ENCODE results near the gene MED15.

Gene MED15

DNA sequence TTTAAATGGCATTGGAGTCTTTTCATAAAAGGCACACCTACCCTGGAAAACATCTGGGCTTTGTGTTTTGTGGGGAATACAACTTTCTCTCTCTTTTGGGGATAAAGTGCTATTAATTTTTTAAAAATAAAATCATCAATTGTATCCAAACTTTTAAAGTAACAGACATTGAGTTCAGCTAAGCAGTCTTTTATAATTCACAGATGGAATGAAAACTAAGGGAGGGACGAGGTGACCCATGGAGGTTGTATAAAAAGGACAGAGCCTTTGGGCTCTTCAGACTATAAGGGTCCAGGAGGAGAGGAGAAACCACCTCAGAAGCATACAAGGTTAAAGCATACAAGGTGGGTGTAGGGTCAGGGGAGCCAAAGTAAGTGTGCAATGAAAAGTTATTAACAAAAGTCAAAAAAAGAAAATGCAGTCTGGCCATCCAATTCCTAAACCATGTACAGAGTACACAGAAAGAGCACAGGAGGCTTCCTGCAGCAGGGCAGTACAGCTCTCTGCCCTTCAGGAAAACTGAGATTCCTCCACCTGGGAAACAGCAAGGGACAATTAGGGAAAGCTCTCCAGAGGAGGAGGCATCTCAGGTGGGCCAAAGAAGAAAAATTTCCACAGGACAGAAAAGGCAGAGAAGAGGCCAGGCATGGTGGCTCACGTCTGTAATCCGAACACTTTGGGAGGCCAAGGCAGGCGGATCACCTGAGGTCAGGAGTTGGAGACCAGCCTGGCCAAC is 22.3 kb upstream of the MED15 start:
- DNase-seq (ENCODE audit: low read depth), result no peak

DNA sequence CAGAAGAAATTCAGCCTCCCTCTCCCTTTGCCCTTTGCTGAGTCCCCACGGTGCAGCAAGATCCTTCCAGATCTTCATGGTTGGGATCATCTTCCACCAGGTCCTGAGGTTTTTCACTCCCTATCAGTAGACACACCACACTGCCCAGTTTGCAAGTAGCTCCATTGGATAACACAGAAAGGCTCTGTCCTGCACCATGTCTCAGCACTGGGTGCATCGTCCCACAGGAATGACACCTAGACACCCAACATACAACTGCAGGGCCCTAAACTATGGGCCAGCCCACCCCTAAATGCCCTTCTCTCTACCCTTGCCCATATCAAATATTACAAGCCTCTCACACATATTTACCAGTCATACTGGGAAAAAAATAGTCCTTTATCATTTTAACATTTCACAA is 21.2 kb upstream of the MED15 start:
- H3K4me3 ChIP-seq (replicated peaks; ENCODE audit: low read depth, low read length), result no peak overlapping the region
- TF ChIP-seq, protein P1, sequence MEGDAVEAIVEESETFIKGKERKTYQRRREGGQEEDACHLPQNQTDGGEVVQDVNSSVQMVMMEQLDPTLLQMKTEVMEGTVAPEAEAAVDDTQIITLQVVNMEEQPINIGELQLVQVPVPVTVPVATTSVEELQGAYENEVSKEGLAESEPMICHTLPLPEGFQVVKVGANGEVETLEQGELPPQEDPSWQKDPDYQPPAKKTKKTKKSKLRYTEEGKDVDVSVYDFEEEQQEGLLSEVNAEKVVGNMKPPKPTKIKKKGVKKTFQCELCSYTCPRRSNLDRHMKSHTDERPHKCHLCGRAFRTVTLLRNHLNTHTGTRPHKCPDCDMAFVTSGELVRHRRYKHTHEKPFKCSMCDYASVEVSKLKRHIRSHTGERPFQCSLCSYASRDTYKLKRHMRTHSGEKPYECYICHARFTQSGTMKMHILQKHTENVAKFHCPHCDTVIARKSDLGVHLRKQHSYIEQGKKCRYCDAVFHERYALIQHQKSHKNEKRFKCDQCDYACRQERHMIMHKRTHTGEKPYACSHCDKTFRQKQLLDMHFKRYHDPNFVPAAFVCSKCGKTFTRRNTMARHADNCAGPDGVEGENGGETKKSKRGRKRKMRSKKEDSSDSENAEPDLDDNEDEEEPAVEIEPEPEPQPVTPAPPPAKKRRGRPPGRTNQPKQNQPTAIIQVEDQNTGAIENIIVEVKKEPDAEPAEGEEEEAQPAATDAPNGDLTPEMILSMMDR (IDR thresholded peaks at IDR 0.05; ENCODE audit: low read length, missing control alignments), result no peak
- DNase-seq (ENCODE audit: low read depth), result no peak

More for the DNA sequence above, 22.3 kb upstream of the MED15 start:
- no peak overlapping the region for H3K4me3 ChIP-seq (replicated peaks; ENCODE audit: low read depth, low read length)
- TF ChIP-seq, protein P1 (IDR thresholded peaks at IDR 0.05; ENCODE audit: low read length, missing control alignments), result no peak

DNA sequence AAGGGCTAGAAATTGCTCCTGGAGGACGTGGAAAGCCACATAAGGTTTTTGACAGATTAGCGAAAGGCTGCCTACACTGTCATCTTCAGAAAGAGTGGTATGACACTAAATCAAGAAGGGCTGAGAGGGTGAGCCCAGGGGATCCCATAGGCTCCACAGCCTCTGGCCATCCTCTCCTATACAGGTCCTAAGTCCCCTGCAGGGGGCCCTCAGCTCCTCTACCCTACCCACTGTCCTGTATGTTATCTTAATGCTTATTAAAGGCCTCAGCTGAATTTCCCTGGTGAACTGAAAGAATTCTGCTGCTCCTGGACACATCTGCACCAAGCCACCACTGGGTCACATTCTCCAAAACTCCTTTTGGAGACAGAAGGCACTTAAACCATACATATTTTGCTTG is 19.7 kb upstream of the MED15 start:
- TF ChIP-seq, protein P1 (IDR thresholded peaks at IDR 0.05; ENCODE audit: low read length, missing control alignments), result no peak
- H3K4me3 ChIP-seq (replicated peaks; ENCODE audit: low read depth, low read length), result no peak overlapping the region
- DNase-seq (ENCODE audit: low read depth), result no peak

DNA sequence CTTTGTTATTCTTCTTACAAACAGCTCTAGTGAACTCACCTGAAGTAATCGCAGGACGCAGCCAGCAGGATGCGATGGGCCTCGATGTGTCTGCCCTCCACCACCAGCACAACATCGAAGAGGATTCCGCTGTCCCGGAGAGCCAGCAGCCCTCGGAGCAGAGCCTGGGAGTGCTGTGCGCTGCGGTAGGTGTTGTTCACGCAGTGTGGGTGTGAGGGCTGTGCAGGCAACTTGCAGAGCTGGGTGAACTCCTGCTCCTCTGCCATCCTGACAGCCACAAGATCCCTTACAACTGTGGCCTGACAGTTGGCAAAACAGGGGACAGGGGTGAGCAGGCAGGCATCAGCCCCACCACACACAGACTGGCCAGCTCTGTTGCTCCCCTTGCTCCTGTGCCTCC is 18.5 kb upstream of the MED15 start:
- H3K4me3 ChIP-seq (replicated peaks; ENCODE audit: low read depth, low read length), result no peak overlapping the region
- TF ChIP-seq, protein P1 (IDR thresholded peaks at IDR 0.05; ENCODE audit: low read length, missing control alignments), result no peak
- no peak for DNase-seq (ENCODE audit: low read depth)

DNA sequence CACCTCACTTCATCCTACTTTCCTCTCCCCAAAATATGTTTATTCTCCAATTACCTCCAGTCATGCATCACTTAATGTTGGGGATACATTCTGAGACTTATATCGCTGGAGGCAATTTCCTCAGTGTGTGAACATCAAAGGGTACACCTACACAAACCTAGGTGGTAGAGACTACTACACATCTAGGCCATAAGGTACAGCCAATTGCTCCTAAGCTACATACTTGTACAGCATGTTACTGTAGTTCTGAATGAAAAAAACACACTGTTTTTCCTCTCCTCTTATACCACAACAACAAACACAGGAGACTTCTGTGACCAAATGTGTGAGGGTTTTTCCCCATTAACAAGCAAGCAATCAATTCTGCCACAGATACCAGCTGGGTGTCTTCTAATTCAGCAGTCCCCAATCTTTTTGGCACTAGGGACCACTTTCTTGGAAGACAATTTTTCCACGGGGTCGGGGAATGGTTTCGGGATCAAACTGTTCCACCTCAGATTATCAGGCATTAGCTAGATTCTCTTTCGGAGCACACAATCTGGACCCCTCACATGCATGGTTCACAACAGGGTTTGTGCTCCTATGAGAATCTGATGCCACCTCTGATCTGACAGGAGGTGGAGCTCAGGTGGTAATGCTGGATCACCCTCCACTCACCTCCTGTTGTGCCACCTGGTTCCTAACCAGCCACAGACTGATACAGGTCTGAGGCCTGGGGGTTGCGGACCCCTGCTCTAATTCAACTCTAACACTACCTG is 17.0 kb upstream of the MED15 start:
- DNase-seq (ENCODE audit: low read depth), result no peak
- TF ChIP-seq, protein P1 (IDR thresholded peaks at IDR 0.05; ENCODE audit: low read length, missing control alignments), result no peak
- H3K4me3 ChIP-seq (replicated peaks; ENCODE audit: low read depth, low read length), result no peak overlapping the region

DNA sequence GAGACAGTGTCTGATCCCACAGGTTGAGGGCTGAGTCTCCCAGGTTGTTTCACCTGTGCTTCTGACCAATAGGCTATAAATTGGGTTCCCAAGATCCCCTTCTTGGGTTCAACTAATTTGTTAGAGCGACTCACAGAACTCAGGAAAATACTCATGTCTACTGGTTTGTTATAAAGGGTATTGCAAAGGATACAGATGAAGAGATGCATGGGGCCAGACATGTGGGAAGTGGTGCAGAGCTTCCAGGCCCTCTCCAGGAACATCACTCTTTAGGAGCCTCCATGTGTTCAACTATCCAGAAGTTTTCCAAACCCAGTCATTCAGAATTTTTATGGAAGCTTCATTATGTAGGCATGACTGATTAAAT is 16.5 kb upstream of the MED15 start:
- TF ChIP-seq, protein P1 (IDR thresholded peaks at IDR 0.05; ENCODE audit: low read length, missing control alignments), result no peak
- H3K4me3 ChIP-seq (replicated peaks; ENCODE audit: low read depth, low read length), result no peak overlapping the region
- no peak for DNase-seq (ENCODE audit: low read depth)
